ENCODE measurements around the gene RPUSD4. TPM values are rescaled to one million over a fixed set of nuclear protein-coding genes. Genes with fewer than 3 reads are reported as not detected.

Gene RPUSD4
- total RNA-seq, 1 donor from 2014 or later, result 18.7 TPM

DNA sequence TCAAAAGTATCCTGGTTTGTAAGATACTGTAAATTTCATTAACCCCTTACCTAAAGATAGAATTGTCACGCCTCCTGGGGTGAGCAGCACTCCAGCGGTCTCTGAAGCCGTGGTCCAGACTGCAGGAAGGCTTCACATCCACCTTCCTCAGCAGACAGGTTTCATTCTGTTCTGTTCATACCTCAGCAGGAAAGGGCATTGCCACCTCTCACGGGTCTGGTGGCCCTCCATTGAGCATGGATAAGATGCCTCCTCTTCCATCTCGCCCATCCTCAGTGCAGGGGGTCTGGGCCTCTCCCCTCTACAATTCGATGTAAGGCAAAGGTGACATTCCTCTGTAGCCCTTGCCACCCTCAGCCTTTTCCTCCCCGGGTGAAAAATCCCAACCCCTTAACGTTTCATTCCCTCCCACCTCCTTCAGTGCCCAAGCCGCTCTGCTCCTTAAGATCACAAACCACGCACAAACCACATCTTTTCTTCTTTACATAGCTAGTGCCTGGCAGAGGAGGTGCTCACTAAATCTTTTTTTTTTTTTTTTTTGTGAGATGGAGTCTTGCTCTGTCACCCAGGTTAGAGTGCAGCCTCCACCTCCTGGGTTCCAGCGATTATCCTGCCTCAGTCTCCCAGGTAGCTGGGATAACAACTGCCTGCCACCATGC lies 28.5 kb downstream of the RPUSD4 start:
- DNase-seq (ENCODE audit: low spot score), result no peak

DNA sequence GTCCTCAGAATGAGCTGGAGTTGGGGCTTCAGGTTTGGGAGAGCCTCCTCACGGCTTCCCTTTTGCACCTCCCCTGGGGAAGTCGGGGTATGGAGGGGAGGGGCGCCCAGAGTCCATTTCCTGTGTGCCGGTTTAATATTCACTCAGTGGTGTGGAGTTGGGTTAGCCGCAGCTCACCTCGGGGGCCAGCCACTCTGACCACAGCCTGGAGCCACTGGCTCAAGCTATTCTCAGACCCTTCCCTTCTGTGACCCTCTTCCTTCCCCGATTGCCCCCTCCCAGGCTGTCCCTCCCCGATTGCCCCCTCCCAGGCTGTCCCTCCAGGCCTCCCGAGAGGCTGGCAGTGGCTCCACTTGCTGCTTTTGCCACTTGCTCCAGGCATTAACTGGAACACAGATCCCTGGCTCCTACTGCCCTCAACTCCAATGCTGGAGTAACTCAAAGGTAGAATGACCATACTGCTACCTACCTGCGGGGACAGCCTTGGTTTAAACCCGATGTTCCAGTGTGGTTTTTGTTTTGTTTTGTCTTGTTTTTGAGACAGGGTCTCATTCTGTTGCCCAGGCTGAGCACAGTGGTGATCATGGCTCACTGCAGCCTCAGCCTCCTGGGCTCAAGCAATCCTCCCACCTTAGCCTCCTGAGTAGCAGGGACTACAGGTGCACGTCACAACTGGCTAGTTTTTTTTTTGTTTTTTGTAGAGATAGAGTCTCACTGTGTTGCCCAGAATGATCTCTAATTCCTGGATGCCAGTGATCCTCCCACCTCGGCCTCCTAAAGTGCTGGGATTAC lies 29.3 kb downstream of the RPUSD4 start:
- DNase-seq (ENCODE audit: low spot score), result no peak

DNA sequence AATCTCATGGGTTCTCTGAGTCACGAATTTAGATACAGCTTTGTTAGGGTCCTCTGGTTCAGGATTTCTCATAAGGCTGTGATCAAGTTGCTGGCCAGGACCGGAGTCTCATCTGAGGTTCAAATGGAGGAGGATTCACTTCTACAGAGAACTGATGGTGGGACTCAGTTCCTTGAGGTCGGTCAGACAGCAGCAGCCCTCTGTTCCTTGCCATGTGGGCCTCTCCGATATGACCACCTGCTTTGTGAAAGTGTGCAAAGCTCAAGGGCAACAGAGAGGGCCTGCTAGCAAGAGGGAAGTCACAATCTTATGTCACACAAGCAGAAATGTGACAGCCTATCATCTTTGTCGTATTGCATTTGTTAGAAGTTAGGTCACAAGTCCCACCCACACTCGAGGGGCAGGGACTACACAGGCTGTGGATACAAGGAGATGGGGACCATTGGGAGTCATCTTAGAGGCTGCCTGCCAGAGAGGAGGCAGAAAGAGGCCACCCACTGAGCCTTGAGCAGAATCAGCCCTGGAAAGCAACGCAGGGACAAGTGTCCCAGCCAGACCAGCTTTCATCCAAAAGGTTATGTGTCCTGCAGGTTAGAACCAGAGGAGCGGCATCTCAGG lies 34.5 kb downstream of the RPUSD4 start:
- DNase-seq (ENCODE audit: low spot score), result no peak

DNA sequence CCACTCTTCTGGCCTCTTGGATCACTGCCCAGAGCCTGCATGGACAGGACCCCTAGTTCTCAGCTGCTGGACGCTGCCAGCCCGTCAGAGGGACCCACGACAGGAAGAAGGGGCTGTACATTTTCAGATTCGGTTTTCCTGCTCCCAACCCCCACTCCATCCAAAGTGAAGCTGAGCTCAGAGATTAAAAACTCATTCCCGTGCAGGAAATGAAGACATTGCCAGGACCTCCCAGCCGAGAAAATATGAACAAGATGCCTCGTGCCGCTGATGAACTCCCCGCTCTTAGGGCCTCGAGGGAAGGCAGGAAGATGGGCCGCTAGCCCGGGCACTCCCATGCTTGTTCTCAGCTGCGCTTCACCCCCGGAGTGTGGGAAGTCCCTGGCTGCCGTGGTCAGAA lies 36.1 kb downstream of the RPUSD4 start:
- no peak for DNase-seq (ENCODE audit: low spot score)

DNA sequence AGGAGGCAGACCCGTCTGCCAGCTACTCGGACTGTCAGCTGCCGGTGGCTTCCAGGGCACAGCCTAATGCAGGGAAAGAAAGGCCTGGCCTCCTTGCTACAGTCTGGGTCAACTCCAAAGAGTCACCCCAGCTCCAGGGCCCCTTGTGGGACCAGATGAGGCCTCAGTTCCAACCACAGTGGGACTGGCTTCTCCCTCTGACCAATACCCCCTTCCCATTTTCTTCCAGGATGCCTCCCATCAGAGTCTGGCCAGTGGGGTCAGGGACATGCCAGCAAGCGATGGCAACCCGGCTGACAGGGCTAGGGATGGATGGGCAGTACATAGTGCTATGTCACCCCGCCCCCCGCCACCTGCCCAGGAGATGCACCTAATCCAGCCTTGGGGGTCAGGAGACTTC lies 36.6 kb downstream of the RPUSD4 start:
- DNase-seq (ENCODE audit: low spot score), result no peak

DNA sequence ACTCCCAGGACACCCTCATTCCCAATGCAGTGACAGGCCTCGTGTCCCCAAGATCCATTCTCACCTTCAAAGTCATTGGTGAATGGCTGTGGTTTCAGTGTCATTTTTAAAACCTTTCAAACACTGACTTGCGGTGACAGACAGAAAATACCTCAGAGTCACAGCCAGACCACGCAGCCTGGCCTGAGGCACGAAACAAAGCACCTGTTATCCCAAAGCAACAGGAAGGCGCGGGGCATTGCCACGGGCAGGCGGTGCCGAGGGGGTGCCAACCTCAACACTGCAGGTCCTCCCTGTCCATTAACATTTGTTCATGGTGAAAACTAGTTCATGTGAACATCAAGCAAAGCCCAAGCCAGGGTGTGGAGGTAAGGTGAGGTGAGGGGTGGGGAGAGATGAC lies 38.2 kb downstream of the RPUSD4 start:
- no peak for DNase-seq (ENCODE audit: low spot score)

DNA sequence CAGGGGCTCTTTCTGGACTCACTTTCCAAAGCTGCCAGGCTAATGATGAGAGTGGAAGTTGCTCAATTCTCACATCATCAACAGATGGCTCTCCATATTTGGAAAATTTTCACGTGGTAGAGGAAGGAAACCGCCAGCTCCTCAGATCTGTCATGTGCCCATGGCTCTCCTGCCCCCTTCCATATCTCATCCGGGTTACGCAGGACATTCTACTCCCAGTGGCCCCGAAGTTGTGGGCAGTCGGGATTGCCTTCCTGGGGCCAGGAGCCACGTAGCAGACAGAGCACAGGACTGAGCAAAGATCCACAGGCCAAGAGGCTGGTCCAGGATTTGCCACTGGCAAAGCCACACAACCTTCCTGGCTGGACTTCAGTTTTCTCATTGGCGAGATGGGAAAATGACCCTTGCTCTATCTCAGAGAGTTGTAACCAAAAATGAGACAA lies 38.8 kb downstream of the RPUSD4 start:
- DNase-seq (ENCODE audit: low spot score), result no peak

DNA sequence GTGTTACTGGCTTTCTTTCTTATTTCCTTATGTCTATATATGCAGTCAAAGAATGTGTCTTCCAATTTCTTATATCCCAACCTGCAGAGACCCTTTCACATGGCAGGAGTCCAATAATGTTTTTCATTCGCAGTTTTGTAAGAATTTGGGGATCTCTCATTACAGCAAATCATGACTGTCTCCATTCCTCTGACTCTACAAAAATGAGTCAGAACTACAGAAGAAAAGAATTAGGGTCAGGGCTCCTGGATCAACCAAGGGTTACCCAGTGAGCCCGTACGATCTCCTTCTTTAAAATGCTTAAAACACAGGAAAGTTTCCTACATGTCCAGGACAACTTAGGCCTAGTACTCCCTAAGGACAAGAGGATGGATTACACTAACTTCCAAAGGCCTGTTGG lies 42.2 kb downstream of the RPUSD4 start:
- DNase-seq (ENCODE audit: low spot score), result no peak

DNA sequence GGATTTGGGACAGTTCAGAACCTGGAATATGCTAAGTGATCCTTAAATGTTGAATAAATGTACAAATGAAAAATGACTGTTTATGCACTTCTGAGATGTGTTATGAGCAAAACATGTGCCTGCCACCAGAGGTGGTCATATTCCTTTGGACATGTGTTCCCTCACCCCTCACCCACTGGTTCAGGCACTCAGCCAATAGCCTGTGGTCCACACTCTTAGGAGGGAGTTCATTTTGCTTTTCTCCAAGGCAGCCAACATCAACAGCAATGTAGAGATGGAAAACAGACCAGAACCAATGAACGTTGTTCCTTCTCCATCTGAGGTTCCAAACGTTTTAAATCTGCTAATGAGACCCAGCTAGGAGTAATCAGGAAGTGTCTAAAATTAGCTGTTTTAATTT lies 44.0 kb downstream of the RPUSD4 start:
- DNase-seq (ENCODE audit: low spot score), result no peak

DNA sequence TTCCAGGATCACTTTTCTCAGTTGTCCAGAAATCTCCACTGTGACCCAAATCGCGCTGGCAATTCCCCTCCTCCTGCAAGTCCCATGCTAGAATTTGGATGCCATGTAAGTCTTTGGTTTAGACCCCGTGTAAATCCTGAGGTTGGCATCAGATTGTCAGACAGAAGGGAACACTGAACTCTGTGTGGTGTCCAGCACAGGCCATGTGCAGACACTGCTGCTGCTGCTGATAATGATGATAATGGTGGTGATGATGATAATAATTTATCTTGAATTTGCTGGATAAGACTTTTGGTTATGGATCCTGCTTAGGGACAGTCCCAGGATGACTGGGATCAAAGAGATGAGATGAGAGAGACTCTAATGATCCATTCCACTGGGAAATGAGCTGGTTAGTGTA lies 45.0 kb downstream of the RPUSD4 start:
- DNase-seq (ENCODE audit: low spot score), result no peak

DNA sequence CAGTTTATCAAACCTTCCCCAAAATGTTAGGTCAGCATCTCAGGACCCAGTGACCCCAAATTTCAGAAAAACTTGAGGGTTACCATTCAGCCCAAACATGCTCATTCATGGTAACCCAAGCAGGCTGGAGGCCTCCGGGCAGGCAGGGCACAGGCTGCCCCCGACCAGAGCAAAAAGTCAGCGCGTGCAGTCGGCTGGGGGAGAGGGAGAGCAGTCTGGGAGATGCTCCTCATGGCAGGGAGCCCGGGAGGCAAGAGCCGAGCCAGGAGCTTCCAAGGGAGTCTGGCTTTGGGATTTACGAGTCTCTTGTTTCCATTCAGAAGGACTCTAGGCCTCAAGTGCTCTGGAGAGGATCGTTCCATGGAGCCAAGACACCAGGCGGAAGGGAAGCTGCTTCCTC lies 45.7 kb downstream of the RPUSD4 start:
- DNase-seq (ENCODE audit: low spot score), result peak; percentile 44

DNA sequence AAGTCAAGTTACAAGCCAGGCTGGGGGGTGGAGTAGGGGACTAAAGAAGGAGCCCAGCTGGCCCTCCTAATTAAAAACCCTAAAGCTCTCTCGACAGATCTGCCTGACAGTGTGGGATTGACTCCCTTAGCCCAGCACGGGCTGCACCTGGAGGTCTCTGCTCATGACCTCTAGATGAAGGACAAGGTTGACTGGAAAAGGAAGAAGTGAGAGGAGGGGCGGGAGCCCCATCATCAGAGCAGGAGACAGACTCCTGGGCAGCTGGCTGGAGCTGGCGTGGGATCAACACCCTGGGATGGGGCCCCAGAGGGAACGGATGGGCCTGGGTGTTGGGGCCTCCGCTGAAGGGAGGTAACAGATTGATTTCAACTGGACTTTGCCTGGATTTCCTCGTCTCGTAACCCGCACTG lies 46.1 kb downstream of the RPUSD4 start:
- no peak for DNase-seq (ENCODE audit: low spot score)

DNA sequence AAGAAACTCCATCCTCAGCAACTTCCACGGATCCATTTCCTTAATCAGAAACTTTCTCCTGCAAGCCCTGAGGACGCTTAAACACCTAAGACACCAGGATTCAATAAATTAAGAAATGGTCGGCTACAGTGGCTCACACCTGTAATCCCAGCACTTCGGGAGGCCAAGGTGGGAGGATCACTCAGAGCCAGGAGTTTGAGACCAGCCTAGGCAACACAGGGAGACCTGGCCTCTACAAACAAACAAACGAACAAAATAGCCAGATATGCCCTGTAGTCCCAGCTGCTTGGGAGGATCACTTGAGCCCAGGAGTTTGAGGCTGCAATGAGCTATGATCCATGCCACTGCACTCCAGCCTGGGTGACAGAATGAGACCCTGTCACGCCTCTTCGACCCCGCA lies 46.7 kb downstream of the RPUSD4 start:
- no peak for DNase-seq (ENCODE audit: low spot score)

DNA sequence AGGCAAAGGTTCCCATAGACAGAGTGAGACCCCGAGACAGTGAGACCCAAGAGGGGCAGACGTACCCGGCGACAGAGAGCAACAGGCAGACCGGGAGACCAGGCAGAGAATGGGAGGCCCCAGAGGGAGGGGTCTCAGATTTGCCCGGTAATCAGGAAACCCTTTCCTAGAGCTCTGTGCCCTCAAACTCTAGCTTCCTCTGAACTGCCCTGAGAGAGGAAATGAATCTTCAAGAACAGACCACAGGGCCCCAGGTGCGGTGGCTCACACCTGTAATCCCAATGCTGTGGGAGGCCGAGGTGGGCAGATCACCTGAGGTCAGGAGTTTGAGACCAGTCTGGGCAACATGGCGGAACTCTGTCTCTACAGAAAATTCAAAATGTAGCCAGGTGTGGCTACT lies 47.7 kb downstream of the RPUSD4 start:
- DNase-seq (ENCODE audit: low spot score), result no peak

DNA sequence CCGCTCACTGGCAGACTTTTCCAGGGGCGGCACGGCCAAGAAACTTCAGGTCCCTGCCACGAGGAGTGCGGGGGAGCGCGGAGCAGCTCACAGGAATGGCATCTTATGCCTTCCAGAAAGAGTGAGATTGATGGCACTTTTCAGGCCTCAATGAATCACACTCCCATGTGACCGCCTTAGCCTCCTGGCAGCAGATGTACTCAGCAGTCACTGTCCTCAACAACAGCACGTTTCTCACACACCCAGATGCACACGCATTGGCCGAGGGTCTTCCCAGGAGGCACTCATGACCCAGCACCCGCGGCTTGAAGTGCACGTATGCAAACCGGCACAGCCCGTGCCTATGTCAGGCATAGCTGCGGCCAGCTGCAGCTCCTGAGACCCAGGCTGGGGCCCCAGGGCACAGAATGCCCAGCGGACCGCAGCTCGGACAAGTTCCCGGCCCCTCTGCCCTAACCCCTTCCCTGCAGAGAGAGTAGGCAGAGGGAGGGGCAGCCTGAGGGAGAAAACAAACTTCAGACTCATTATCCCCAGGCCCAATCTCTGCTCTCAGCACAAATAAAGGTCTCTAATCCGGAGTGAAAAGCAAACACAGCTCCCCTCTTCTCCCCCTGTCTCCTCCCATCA lies 48.3 kb downstream of the RPUSD4 start:
- no peak for DNase-seq (ENCODE audit: low spot score)

DNA sequence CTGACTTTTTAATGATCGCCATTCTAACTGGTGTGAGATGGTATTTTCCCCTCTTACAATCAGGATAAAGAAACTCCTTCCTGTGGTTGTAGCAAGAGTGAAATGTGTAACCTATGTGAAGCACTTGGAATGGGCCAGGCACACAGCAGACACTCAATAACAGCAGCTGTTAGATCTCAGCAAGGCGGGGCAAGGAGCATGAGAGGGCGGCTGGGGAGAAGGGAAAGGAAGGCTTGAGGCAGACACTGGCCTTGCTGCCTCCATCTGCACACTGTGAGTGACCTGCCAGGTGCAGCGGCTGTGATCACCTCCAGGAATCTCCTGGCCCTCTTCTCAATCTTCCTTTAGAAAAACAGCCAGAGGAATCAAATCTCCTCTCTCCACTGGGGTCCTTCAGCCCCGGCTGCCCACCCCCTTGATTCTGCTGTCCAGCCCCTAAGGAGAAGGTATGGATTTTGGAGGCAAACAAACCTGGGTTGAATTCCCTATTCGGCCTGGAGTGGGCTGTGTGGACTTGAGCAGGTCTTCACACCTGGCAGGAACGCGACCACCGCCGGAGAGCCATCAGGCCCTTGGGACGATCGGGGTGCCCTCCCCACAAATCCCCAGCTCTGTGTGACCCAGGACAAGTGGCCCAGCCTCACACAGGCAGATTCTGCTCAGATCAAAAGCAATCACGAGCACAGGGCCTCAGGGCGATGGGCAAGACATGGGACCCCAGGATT lies 49.0 kb downstream of the RPUSD4 start:
- no peak for DNase-seq (ENCODE audit: low spot score)

DNA sequence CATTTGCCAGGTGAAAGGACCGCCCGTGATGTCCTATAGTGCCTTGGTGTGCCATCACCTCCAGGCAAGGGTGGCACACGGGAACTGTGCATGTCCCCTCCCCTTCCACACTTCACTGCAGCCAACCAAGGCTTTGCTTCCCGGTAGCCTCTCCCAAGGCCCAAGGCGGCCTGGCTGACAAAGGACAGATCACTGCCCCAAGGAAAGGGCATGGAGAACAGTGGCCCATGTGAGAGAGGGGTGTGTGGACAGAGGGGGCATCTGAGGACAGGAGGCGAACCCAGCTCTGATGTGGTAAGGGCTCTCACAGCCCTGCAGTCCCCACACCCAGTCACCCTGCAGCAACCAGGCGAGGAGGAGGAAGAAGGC lies 50.4 kb downstream of the RPUSD4 start:
- DNase-seq (ENCODE audit: low spot score), result no peak

DNA sequence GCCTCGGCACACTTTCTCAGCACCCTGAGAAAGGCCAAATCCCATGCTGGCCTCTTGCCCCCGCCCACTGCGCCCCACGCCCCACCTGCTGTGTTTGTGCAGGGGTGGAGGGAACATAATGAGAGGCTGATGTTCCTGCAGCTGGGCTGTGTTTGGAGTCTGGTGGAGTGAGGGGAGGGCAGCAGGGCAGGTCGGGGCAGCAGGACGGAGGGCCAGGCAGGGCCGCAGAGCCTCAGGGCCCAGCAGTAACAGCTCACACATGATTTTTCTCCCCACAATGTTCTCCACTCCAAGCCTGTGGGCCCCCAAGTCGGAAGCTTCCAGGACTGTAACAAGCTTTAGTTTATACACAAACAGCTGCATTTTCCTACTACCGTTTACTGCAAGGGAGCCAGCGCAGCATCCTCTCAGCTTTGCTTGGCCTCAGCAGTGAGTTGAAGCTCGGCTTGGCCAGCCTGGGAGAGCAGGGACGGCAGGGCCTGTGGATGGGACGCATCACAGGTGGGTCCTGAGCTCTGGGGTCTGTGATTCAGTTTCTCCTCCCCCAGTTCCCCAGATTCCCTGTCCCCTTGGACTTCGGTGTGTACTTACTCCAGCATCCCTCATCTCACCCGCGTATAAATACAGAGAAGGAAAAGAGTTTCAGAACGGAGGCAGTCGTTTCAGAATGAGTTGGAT lies 51.0 kb downstream of the RPUSD4 start:
- DNase-seq (ENCODE audit: low spot score), result no peak

DNA sequence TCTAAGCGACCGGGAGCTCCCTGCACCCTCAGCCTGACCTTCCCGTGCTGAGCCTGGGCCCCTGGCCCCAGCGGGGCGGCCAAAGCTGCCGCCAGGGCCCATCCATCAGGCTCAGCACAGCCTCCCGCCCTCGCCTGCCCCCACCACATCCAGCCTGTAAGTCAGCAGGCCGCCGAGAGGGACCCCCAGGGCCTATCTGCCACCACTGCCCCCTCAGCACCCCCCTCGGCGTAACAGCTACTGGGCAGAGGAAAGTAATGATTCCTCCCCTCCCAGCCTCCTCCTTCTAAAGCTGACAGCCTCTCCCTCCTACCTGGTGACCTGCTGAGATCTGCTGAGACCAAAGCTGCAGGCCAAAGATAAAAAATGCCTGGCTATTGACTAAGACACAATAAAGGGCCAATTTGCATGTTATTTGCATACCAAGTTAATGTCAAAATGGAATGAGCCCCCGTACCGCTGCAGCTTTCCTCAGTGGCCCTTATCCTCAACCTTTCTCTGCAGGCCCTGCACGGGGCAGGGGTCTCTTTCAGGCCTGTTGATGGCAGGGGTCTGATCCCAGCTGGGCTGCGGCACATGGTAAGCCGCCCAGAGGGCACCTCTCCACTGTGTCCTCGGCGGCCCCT lies 51.6 kb downstream of the RPUSD4 start:
- DNase-seq (ENCODE audit: low spot score), result no peak

DNA sequence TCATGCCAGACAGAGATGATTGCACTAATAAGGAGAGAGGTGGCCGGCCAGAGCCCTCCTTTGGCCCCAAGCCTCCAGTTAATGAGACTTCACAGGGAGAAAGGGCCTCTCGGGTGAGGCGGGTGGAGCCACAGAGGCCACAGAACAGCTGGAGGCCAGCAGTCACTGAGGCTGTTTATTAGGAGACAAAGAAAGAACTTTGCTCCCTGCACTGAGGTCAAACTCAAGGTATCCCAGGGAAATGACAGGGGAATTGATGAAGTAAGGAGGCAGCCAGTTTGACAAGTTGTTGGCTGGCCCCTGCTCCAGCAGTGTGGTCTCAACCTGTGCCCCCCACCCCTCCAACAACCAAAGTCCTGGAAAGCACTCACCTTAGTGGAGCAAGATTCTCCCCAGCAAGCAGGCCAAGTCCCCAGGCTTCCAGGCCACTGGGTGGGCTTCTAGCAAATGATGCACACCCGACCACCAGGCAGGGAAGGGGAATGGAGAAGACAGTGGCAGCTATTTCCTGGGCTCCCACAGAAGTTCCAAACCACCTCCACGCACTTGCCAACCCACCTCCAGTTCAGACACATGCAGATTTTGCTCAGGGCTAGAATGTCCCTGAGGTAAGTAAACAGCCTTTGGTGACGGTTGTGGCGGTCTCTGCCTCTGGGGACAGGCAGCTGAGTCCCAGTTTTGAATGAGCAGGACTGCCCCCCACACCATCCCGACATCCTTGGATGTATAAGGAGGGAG lies 53.2 kb downstream of the RPUSD4 start:
- DNase-seq (ENCODE audit: low spot score), result no peak
